ENCODE results near the gene MBOAT2.
"Not testable (repeated sequence)": the region's sequence is repeated elsewhere in the genome, so short reads cannot be mapped to it uniquely, and the experiment has no call there.

The MBOAT2 gene

GRCh38 chr2:8987410-8987809 lies 16.1 kb downstream of the MBOAT2 start:
- peak; percentile 71 for DNase-seq

- DNase-seq = no peak
These were observed 17.0 kb downstream of the MBOAT2 start for GRCh38 chr2:8986327-8986976.

GRCh38 chr2:8985561-8986326 lies 17.7 kb downstream of the MBOAT2 start:
- DNase-seq = peak; percentile 63

GRCh38 chr2:8984855-8985254 lies 18.6 kb downstream of the MBOAT2 start:
- no peak for DNase-seq

- DNase-seq = no peak
These were observed 19.3 kb downstream of the MBOAT2 start for GRCh38 chr2:8984157-8984556.

- no peak for DNase-seq
These were observed 19.9 kb downstream of the MBOAT2 start for GRCh38 chr2:8983571-8983970.

GRCh38 chr2:8981876-8982275 lies 21.6 kb downstream of the MBOAT2 start:
- DNase-seq = no peak

- no peak for DNase-seq
These were observed 23.4 kb downstream of the MBOAT2 start for GRCh38 chr2:8980096-8980495.

- DNase-seq = no peak
These were observed 25.7 kb downstream of the MBOAT2 start for GRCh38 chr2:8977758-8978157.

- no peak for DNase-seq
These were observed 26.8 kb downstream of the MBOAT2 start for GRCh38 chr2:8976442-8977259.

GRCh38 chr2:8974016-8974415 lies 29.5 kb downstream of the MBOAT2 start:
- DNase-seq = no peak

- not testable (repeated sequence) for DNase-seq
These were observed 30.5 kb downstream of the MBOAT2 start for GRCh38 chr2:8973017-8973416.

GRCh38 chr2:8972535-8972934 lies 30.9 kb downstream of the MBOAT2 start:
- not testable (repeated sequence) for DNase-seq

- not testable (repeated sequence) for DNase-seq
These were observed 34.1 kb downstream of the MBOAT2 start for GRCh38 chr2:8969348-8969747.

- DNase-seq = no peak
These were observed 37.2 kb downstream of the MBOAT2 start for GRCh38 chr2:8966123-8966908.

GRCh38 chr2:8965216-8965969 lies 38.1 kb downstream of the MBOAT2 start:
- no peak for DNase-seq

GRCh38 chr2:8962890-8963289 lies 40.6 kb downstream of the MBOAT2 start:
- DNase-seq = no peak

GRCh38 chr2:8957628-8958027 lies 45.9 kb downstream of the MBOAT2 start:
- DNase-seq = no peak

GRCh38 chr2:8956774-8957173 lies 46.7 kb downstream of the MBOAT2 start:
- no peak for DNase-seq

GRCh38 chr2:8954990-8955389 lies 48.5 kb downstream of the MBOAT2 start:
- DNase-seq = peak; percentile 62

- DNase-seq = no peak
These were observed 50.0 kb downstream of the MBOAT2 start for GRCh38 chr2:8953525-8953924.

- no peak for DNase-seq
These were observed 63.9 kb downstream of the MBOAT2 start for GRCh38 chr2:8939486-8940114.
